KMS-11 (cell line): ENCODE data around the gene HS3ST3A1.
"Not testable (repeated sequence)": the region's sequence is repeated elsewhere in the genome, so short reads cannot be mapped to it uniquely, and the experiment has no call there.

ENCODE experiments used
- H2AFZ ChIP-seq: fragments of 200-600 bp; sonication (generic); 2 replicates; pipeline ENCODE4 v1.6.1; 2016; ENCODE audit warnings: antibody characterized with exemption, mixed run types, low read depth
- H3K27ac ChIP-seq: fragments of 200-600 bp; sonication (generic); 2 replicates; pipeline ENCODE4 v1.6.1; 2016; ENCODE audit warnings: mild to moderate bottlenecking, mixed run types
- H3K27me3 ChIP-seq: fragments of 200-600 bp; sonication (generic); 2 replicates; pipeline ENCODE4 v1.6.1; 2017; ENCODE audit warnings: mild to moderate bottlenecking, low read depth, mixed run types, moderate library complexity; ENCODE audit not compliant: insufficient read depth
- H3K36me3 ChIP-seq: fragments of 200-600 bp; sonication (generic); 2 replicates; pipeline ENCODE4 v1.6.1; 2017; ENCODE audit warnings: mild to moderate bottlenecking, mixed run types; ENCODE audit not compliant: insufficient read depth
- H3K4me1 ChIP-seq: fragments of 200-600 bp; sonication (generic); 2 replicates; pipeline ENCODE4 v1.6.1; 2016; ENCODE audit warnings: mild to moderate bottlenecking, low read depth, mixed run types; ENCODE audit not compliant: poor library complexity, severe bottlenecking
- H3K4me2 ChIP-seq: fragments of 200-600 bp; sonication (generic); 2 replicates; pipeline ENCODE4 v1.7.0; 2016; ENCODE audit warnings: mild to moderate bottlenecking, mixed run types
- H3K4me3 ChIP-seq: fragments of 200-600 bp; sonication (generic); IDR thresholded peaks from 2 replicates; pipeline ENCODE4 v1.6.1; 2017; ENCODE audit warnings: low read depth, low read length, mixed read lengths; ENCODE audit not compliant: insufficient read depth
- H3K79me2 ChIP-seq: fragments of 200-600 bp; sonication (generic); 2 replicates; pipeline ENCODE4 v1.6.1; 2016; ENCODE audit warnings: low read depth, mixed run types; ENCODE audit not compliant: insufficient read depth
- H3K9ac ChIP-seq: fragments of 200-600 bp; sonication (generic); 2 replicates; pipeline ENCODE4 v1.6.1; 2016; ENCODE audit warnings: mild to moderate bottlenecking, mixed run types
- H4K20me1 ChIP-seq: fragments of 200-600 bp; sonication (generic); 2 replicates; pipeline ENCODE4 v1.6.1; 2016; ENCODE audit warnings: mild to moderate bottlenecking, mixed run types; ENCODE audit not compliant: insufficient read depth
- CTCF ChIP-seq: fragments of 200-600 bp; sonication (generic); conservative IDR thresholded peaks from 2 replicates; pipeline ENCODE4 v1.6.1; 2017; ENCODE audit warnings: low read depth, mild to moderate bottlenecking, antibody characterized with exemption, low read length, moderate library complexity, mixed read lengths

HS3ST3A1 gene

GRCh38 chr17:13557077-13557476 is 44.7 kb downstream of the HS3ST3A1 start:
- Histone ChIP-seq H3K27me3 (no peaks in the 10 kb centered on the region), H3K79me2 (no peaks in the 10 kb centered on the region), H2AFZ (no peak overlapping the region), H3K9ac (no peak overlapping the region), H3K4me2 (no peak overlapping the region), H3K36me3 (no peaks in the 10 kb centered on the region), H3K4me3 (no peak overlapping the region), H3K27ac (no peak overlapping the region), H3K4me1 (no peaks in the 10 kb centered on the region), H4K20me1 (no peaks in the 10 kb centered on the region)
- TF ChIP-seq CTCF, result no peak

GRCh38 chr17:13554231-13554630 is 47.5 kb downstream of the HS3ST3A1 start:
- Histone ChIP-seq H2AFZ (no peak overlapping the region), H3K4me2 (no peak overlapping the region), H3K4me3 (no peak overlapping the region), H3K27me3 (no peaks in the 10 kb centered on the region), H3K36me3 (no peaks in the 10 kb centered on the region), H4K20me1 (no peaks in the 10 kb centered on the region), H3K27ac (no peak overlapping the region), H3K4me1 (no peaks in the 10 kb centered on the region), H3K9ac (no peak overlapping the region), H3K79me2 (no peaks in the 10 kb centered on the region)
- no peak for TF ChIP-seq CTCF

- Histone ChIP-seq H3K4me3 (no peak overlapping the region), H3K79me2 (no peaks in the 10 kb centered on the region), H2AFZ (no peak overlapping the region), H4K20me1 (no peaks in the 10 kb centered on the region), H3K4me1 (no peaks in the 10 kb centered on the region), H3K36me3 (no peaks in the 10 kb centered on the region), H3K27me3 (no peaks in the 10 kb centered on the region), H3K27ac (no peak overlapping the region), H3K4me2 (no peak overlapping the region), H3K9ac (no peak overlapping the region)
- no peak for TF ChIP-seq CTCF
These were observed 51.4 kb downstream of the HS3ST3A1 start for GRCh38 chr17:13550291-13550690.

GRCh38 chr17:13548576-13548975 is 53.2 kb downstream of the HS3ST3A1 start:
- H3K4me2 ChIP-seq, H2AFZ ChIP-seq, H4K20me1 ChIP-seq, H3K4me1 ChIP-seq, H3K27me3 ChIP-seq, H3K36me3 ChIP-seq, H3K4me3 ChIP-seq, H3K9ac ChIP-seq, H3K27ac ChIP-seq, H3K79me2 ChIP-seq: not testable (repeated sequence)

GRCh38 chr17:13546851-13547250 is 54.9 kb downstream of the HS3ST3A1 start:
- no peaks in the 10 kb centered on the region for H3K36me3 ChIP-seq
- no peaks in the 10 kb centered on the region for H4K20me1 ChIP-seq
- H3K4me1 ChIP-seq, result no peaks in the 10 kb centered on the region
- no peak overlapping the region for H3K4me3 ChIP-seq
- no peak overlapping the region for H3K27ac ChIP-seq
- H3K4me2 ChIP-seq, result no peak overlapping the region
- H3K9ac ChIP-seq, result no peak overlapping the region
- H3K79me2 ChIP-seq, result no peaks in the 10 kb centered on the region
- no peak overlapping the region for H2AFZ ChIP-seq
- no peak for TF ChIP-seq CTCF
- H3K27me3 ChIP-seq, result no peaks in the 10 kb centered on the region
